DMS153 (cell line): ENCODE data around the gene EXOC6B.
A peak's percentile ranks its signal among the peaks of the same experiment; 100 is the strongest.

Experiments used
- DNase-seq: peaks from one replicate; lab custom pipeline; 2025; lab: John Stamatoyannopoulos, UW

EXOC6B gene

DNA sequence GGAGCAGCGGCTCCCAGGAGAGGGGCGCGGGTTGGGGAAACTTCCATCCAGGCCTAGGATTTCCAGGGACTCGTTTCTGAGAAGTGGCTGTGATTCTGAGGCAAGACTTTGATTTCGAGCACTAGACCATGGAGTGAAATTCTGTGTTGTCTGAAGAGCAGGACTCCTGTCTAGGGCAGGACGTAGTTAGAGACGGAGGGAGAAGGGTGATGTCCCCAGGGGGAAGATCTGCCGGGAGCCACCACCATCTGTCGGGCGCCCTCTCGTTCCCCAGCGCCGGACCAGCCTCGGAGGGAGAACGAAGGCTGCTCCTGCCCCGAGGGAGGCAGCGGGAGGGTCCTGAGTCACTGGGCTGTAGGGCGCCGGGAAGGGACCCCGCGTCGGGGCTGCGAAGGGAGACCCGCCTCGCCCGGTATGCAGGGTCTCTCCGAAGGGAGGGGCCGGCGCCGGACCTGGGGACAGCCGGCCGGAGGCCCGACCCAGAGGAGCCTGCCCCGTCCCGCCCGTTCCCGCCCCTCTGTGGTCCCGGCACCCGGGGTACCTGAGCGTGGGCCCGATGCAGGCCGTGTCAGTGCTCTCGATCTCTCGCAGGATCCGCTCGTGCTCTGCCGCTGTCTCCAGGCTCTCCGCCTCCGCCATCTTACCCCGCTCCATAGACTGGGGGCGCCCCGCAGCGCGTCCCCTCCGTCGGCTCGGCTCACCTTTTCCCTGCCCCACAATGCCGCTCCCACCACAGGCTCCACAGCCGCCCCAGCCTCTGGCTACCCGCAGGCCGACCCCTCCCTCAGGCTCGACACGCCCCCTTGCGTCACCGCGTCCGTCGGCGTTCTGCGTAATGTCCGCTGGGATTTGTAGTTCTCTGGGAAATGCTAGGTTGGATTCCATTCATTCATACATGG lies at the start of gene EXOC6B:
Gene EXOC6B, minus strand, starts transcription at position 777 of the 899 bp plus-strand sequence.
- peak; percentile 81 for DNase-seq

DNA sequence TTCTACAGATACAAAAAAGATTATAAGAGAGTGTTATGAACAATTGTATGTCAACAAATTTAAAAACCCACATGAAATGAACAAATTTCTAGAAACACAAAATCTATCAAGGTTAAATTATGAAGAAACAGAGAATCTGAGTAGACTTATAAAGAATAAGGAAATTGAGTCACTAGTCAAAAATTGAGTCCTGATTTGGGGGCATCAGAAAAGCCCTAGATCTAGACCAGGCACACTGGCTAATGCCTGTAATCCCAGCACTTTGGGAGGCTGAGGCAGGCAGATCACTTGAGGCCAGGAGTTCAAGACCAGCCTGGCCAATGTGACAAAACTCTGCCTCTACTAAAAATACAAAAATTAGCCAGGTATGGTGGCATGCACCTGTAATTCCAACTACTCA lies 46.0 kb upstream of the EXOC6B start:
- DNase-seq, result no peak

DNA sequence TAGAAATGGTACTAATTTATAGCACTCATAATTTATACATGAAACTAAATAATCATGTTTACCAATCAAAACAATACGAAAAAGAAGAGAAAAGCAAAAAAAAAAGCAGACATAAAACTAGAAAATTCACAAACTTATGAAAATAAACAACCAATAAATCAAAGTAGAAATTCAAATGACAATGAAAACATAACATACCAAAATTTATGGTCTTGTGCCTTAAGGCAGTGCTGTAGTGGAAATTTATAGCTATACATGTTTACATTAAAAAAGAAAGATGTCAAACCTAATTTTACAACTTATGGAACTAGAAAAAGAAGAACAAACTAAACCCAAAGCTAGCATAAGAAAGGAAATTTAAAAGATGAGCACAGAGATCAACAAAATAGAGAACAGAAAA lies 45.2 kb upstream of the EXOC6B start:
- no peak for DNase-seq

DNA sequence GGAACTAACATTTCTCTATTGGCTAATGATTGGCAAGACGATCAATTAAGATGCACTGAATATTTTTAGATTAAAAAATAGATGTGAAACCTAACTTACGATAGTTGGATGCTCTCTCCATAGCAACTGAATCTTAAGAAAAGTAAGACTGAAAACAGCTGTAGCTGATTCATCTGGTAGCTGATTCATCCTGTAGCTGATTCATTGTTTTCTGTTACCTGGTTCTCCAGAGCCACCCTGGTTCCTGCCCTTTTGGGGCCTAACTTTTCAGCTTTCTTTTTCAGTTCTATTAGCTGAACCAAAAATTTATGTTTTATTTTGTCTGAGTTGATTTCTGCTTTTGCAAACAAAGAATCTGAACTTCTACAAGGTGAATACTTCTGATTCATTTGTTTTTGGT lies 38.7 kb upstream of the EXOC6B start:
- DNase-seq, result no peak

DNA sequence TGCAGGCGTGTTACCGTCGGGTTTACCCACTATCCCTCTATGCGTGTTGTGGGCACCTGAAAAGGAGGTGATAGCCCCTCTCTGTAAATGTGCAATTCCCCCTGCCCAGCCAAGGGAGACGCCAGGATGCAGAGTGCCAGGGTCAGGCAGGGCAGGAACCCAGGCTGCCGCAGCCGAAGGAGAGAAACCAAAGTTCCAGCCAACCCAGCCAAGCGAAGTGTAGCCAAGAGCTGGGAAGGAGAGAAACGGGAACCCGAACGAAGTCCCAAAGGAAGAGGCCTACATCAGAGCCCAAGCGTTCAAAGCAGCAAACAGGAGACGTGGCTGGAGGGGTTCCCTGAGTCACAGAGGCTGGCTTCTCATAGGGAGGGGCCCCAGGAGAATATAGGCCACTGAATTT lies 37.2 kb upstream of the EXOC6B start:
- DNase-seq, result no peak

DNA sequence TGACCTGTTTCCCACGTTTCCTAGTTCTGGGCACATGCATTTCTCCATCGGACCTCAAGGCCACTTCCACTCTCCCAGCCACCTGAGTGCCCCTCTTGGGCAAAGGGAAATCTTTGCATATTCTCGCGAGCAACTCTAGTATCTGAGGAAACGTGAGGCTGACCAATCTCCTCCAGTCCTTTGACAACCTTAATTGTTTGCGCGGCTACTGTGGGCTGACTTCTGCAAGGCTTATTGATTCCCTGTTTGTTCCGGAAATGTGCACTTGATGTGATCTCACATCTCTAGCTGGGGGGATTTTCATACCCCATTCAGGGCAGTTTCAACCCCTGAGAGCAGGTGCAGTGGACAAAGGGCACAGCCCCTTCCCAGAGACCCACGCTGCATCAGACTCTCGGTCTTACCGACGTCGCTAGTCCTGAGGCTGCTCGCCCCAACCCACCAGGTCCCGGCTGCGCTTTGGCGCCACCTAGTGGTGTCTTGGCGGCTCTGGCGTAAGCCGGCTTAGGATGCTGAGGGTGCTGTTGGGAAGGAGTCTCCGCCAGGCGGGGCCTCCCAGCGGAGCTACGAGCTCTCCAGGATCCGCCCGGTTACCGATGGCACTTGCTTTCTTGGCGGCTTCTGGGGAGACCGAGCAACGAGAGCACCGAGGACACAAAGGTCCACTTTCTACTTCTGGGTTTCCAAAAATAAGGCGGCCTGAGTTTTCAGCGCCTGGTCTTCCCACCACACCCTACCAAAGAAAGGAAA lies 36.6 kb upstream of the EXOC6B start:
- peak; percentile 83 for DNase-seq

DNA sequence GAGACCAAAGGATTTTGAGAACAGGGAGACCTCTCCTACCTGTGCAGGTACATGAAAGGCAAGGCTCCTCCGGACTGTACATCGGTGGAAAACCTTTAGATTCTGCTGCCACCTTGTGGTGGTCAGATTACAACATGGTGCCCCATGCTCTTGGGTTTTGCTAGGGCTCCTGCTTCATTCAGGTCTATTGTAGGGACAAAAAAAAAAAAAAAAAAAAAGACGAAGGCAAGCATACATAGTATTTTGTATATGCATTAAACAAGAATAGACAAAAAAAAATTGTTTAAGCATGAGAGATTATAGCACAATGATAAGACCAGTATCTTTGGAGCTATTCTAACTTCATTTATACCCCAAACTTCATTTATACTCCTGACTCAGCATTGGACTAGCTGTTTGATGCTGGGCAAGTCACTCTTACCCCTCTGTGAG lies 34.0 kb upstream of the EXOC6B start:
- DNase-seq, result peak; percentile 83

DNA sequence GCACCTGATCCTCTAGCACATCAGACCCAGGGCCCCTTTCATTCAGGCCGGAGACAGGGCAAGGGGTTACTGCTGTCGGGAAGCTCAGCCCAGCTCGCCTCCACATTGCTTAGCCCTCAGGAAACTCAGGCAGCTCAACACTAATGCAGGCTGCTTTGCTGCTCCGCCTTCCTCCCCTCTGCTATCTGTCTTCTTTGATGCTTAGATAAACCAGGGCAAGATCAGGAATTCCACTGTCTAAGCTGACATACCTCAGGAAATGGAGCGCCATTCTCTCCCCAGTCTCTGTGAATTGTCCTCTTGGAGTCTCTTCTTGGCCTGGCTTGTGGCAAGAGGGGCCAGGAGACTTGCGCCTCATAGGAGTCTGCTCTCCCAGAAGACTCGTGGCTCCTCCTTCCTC lies 25.5 kb upstream of the EXOC6B start:
- no peak for DNase-seq

DNA sequence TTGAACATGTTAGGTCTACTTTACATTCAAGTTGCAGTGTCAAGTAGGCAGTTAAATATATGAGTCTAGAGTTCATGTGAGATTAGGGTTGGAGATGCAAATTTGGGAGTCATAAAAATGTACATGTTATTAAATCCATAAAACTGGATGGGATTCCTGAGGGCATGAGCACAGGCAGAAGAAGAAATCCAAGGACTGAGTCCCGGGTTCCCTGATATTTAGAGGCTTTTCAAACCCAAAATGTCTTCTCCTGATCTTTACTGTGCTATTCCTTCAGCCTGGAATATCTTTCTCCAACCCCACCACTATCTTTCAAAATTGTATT lies 23.3 kb upstream of the EXOC6B start:
- DNase-seq, result no peak

DNA sequence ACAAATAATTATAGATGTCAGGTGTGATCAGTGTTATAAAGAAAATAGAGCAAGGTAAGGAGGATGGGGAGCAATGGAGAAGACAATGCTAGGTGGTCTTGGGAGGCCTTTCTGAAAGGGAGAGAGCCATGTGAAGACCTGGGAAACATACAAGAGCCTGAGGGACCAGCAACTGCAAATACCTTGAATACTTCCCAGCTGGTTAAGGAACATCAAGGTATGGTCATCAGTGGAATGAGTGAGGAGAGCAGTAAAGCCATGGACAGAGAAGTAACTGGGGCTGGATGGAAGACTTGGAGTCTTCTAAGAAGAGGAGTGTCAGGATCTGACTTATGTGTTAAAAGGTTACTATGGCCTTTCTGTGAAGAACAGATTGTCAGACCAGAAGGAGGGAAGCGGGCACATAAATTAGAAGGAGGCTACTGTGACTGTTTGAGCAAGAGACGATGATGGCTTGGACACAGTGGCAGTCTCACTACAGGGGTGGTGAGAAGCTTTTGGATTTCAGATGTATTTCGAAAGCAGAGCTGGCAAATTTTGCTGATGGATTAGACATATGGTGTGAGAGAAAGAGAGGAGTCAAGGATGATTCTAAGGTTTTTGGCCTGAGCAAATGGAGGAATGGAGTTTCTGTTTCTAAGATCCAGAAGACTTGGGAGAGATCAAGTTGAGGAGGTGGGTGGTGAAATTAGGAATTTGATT lies 22.8 kb upstream of the EXOC6B start:
- DNase-seq, result no peak

DNA sequence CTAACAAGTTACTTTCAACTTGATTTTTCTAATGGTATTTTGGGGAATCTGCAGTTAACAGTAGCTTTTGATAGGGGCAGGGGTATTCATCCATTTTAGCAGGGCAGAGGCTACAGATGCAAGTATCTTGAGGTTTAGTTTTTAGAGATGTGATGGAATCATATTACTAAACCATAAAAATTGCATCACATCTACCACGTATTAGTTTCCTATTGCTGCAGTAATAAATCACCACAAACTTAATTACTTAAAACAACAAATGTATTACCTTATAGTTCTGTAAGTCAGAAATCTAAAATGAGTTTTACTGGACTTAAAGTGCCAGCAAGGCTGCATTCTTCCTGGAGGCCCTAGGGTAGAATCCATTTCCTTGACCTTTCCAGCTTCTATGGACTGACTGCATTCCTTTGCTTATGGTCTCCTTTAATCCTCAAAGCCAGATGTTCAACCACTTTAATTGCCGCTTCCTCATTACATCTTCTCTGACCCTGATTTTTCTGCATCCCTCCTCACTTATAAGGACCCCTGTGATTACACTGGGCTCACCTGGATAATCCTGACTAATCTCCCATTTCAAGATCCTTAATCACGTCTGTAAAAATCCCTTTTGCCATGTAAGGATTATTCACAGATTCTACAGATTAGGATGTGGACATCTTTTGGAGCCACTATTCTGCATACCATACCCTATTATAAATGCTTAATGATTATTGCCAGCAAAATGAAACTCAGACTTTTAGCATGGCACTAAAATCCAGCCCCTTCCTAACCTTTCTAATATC lies 21.9 kb upstream of the EXOC6B start:
- no peak for DNase-seq

DNA sequence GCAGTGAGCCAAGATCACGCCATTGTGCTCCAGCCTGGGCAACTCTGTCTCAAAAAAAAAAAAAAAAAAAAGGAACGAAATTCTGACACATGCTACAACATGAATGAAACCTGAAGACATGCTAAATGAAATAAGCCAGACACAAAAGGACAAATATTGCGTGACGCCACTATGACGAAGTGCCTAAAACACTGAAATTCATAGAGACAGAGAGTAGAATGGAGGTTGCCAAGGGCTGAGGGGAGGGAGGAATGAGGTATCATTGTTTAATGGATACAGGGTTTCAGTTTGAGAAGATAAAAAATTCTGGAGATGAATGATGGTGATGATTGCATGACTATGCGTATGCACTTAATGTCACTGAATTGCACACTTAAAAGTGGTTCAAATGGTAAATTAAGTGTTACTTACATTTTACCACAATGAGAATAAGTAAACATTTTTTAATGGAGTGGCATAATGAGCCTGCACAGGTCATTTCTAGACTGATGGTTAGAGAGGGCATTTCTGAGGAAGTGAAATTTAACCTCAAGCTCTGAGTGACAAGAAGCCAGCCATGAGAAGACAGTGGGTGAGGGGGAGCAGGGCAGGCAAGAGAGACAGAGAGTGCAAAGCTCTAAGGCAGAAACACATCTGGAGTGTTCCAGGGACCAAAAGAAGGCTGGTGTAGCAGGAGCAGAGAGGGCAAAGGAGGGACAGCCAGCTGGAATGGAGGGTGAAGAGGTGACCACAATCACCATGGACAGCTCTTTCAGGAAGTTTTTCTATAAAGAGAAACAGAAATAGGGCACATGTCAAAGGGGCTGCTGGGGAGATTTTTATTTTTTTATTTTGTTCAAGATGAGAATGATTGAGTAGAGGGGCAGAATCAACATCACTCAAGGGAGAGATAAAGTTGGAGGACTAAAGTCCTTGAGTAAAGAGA lies 20.6 kb upstream of the EXOC6B start:
- no peak for DNase-seq

DNA sequence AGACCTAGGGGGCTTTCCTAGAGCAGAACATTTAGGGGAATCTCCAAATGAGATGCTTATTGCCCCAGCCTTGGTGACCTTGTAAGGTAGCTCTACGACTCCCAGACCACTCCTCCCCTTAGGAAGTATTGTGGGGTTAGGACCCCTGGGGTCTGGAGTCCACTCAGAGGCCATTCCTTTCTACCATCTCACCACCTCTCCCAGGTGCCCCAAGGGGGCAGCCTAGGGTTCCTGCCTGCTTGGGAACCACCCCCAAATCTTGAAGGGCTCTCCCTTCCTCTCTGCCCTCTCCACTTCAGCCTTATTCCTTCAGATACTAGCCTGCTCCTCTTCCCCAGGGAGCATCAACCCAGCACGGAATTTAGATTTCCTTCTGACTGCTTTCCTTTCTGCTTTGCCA lies 17.5 kb upstream of the EXOC6B start:
- no peak for DNase-seq

DNA sequence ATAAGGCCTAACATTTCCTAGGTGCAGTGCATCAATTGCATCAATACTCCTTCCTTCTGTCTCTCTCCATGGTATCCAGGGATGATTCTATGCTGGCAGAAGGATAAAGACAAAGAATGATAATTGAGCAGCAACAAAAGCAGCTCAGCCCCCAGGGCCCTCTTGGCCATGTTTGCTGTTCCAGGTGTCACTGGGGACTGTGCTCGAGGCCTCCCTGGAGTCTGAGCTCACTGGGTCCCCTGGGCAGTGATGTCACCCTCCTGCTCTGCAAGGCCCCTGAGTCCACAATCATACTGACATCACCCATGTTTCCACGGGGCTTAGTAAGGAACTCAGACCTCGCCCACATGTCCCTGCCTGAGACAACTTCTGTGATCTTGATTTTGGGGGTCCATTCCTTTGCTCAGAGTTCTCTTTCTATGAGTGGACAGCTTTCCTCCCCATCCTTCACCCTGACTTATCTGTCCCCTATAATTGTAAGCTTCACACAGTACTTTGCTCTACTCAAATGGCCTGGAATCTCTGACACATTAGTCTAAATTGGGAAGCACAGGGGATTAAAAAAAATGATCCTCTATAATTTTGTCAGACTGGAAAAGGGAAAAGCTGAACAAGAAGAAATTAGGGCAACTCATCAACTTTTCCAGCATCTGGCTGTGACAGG lies 15.8 kb upstream of the EXOC6B start:
- DNase-seq, result peak; percentile 77

DNA sequence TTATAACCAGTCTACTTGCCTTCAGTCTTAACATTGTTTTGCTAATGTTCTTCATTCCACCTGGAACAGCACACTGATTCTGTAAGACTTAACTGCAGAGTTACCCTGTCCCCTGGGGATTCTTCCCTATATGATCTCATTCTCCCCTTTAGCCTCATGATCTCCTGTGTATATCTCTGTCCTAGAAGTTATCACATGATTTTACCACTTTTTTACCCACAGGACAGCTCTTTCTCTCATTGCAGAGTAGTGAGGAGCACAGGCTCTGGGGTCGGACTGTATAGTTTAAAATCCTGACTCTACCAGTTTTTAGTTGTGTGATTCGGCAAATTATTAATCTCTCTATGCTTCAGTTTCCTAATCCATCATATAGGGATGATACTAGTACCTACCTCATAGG lies 14.2 kb upstream of the EXOC6B start:
- DNase-seq, result no peak

DNA sequence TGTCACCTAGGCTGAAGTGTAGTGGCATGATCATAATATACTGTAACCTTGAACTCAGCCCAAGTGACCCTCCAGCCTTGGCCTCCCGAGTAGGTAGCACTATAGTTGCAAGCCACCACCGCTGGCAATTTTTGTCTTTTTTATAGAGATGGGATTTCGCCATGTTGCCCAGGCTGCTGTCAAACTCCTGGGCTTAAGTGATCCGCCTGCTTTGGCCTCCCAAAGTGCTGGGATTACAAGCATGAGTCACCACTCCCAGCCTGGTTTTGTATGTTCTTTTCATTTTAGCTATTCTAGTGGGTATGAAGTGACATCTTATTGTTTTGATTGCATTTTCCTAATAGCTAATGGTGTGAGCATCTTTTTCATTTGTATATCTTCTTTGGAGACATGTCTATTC lies 11.3 kb upstream of the EXOC6B start:
- no peak for DNase-seq

DNA sequence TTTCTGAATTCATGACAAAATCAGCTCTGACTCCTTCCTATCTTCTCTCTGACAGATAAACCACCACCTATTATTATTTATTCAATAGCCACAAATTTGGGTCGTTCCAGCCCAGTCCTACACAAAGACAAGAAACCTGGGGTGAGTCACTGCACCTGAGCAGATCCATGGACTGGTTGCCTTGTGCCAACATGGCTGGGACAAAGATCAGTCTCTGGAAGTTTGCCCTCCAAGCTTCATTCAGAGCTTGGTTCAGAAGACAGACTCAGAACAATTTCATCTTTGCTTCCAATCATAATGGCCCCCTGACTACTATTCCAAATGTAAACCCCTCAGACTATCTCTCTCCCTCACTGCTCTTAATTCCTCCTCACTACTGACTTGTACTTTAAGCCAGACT lies 9.6 kb upstream of the EXOC6B start:
- DNase-seq, result no peak

DNA sequence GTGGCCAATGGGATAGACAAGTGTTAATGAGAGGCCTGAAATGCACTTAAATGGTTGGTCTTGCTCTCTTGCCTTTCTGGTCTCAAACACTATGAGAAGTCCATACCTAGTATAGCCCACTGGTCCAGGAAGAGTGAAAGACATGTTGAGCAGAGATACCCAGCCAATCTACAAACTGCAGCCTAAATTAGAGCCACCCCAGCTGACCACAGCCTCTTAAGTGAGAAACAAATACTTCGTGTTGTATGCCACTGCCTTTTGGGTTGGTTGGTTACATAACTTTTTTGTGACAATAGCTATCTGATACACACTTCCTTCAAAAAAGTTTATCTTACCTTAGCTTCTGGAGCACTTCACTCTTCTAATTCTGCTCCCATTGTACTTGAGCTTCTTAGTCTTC lies 8.8 kb upstream of the EXOC6B start:
- DNase-seq, result no peak

DNA sequence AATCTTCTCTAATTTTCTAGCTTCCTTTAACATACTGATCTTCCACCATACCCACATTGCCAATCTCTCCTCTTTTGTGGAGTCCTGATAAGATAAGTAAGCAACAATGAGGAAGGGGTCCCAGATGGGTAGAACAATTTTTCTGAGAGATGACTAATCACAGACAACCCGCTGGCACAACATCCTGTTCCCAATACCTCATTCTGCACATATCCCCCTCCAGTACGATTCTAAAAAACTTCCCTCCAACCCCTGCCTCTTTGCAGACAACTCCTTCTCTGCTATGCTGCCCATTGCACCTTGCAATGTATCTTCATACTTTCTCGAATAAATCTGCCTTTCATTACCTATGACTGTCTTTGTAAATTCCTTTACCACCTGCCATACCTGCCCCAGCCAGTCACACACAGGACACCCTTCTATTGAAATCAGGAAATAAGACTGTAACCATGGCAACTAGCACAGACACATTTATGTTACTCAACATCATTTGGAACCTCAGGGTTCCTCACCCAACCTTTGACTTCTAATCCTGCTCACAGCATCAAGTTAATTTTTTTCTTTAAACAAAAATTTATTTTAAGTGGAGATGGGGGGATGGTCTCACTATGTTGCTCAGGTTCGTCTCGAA lies 7.4 kb upstream of the EXOC6B start:
- no peak for DNase-seq

DNA sequence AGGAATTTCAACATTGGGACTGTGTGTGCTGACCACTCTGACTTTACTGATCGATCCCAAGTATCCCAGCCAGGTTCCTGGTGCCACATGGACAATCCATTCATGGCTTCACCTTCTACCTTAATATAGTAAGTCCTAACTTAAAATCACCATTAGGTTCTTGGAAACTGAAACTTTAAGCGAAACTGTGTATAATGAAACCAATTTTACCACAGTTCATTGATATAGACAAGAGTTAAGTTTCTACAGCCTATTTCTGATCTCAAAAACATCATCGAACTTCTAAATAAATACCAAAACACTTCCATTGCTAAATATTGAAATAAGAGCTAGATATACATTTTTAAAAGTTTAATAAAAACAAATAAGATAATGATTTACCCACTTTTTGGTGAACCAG lies 4.4 kb upstream of the EXOC6B start:
- no peak for DNase-seq
